Endothelial cell of umbilical vein (primary cell): Measurements from ENCODE around the gene MYO9A. TPM values are rescaled to one million over a fixed set of nuclear protein-coding genes. Genes with fewer than 3 reads are reported as not detected.

ENCODE experiments used
- BruUV-seq: library from RNA; stranded (reverse); fragments of 400-500 nt; replicated peaks from 2 replicates; lab custom pipeline; 2021; lab: Mats Ljungman, UMichigan
- CTCF ChIA-PET: fragments of 300-600, 350-600 bp; sonication (Branson Sonifier 250); formaldehyde crosslinking; loops from one replicate; lab custom pipeline; 2021; ENCODE audit warnings: antibody characterized with exemption, inconsistent platforms; lab: Charles Lee
- POLR2A ChIA-PET: fragments of 300-600, 350-600 bp; sonication (Branson Sonifier 250); formaldehyde crosslinking; loops from one replicate; lab custom pipeline; 2021; ENCODE audit warnings: antibody characterized with exemption, inconsistent platforms; lab: Charles Lee
- DNase-seq: peaks from one replicate; pipeline ENCODE4 v3.0.0-alpha.2; 2011; ENCODE audit warnings: low read depth, low spot score
- FAIRE-seq: peaks from 2 replicates; lab custom pipeline; 2011; peaks lifted over from hg19 to GRCh38; lab: Jason Lieb, UNC
- H2AFZ ChIP-seq: 2 replicates; pipeline ENCODE4 v1.6.0; 2012; ENCODE audit warnings: low read depth, low read length, control low read depth, inconsistent platforms
- H3K27ac ChIP-seq: 2 replicates; pipeline ENCODE4 v1.5.1; 2011; ENCODE audit warnings: low read depth, mild to moderate bottlenecking, control low read depth, low read length, moderate library complexity; ENCODE audit not compliant: insufficient read depth
- H3K27me3 ChIP-seq, 2 experiments: 2 replicates each; pipeline versions ENCODE4 v1.6.0 to v1.6.1; 2011; ENCODE audit warnings: low read length in 2 of 2, mixed read lengths in 1 of 2; ENCODE audit not compliant: control insufficient read depth in 2 of 2, insufficient read depth in 2 of 2
- H3K36me3 ChIP-seq, 2 experiments: 2 replicates in 1 of 2; 3 replicates in 1 of 2; pipeline ENCODE4 v1.5.1; 2011; ENCODE audit warnings: low read length in 2 of 2, mild to moderate bottlenecking in 1 of 2, moderate library complexity in 1 of 2; ENCODE audit not compliant: control insufficient read depth in 2 of 2, insufficient read depth in 2 of 2; ENCODE audit errors: extremely low read depth in 1 of 2
- H3K4me1 ChIP-seq: 3 replicates; pipeline ENCODE4 v1.5.1; 2011; ENCODE audit warnings: mild to moderate bottlenecking, low read length; ENCODE audit not compliant: control insufficient read depth, insufficient read depth; ENCODE audit errors: extremely low read depth
- H3K4me2 ChIP-seq: 2 replicates; pipeline ENCODE4 v1.6.1; 2011; ENCODE audit warnings: low read length, control low read depth, mixed read lengths; ENCODE audit not compliant: insufficient read depth
- H3K4me3 ChIP-seq, 3 experiments: fragments of 200-600 bp in 1 of 3; sonication (generic), shearing (Covaris generic) in 1 of 3; replicated peaks in 1 of 3; 2 replicates each; pipeline ENCODE4 v1.5.1; 2011 to 2016; ENCODE audit warnings: control low read depth in 3 of 3, low read length in 3 of 3, mild to moderate bottlenecking in 2 of 3, inconsistent platforms in 1 of 3, low read depth in 1 of 3, moderate library complexity in 1 of 3; ENCODE audit not compliant: insufficient read depth in 1 of 3
- H3K79me2 ChIP-seq: 2 replicates; pipeline ENCODE4 v1.6.0; 2012; ENCODE audit warnings: low read length, inconsistent platforms; ENCODE audit not compliant: control insufficient read depth, insufficient read depth
- H3K9ac ChIP-seq: replicated peaks from 2 replicates; pipeline ENCODE3; 2011; ENCODE audit warnings: low read length, control low read depth; ENCODE audit not compliant: insufficient read depth; ENCODE audit errors: extremely low read depth
- H3K9me1 ChIP-seq: replicated peaks from 3 replicates; pipeline ENCODE4 v1.6.0; 2011; ENCODE audit warnings: mild to moderate bottlenecking, low read length; ENCODE audit not compliant: control insufficient read depth, insufficient read depth; ENCODE audit errors: extremely low read depth
- H3K9me3 ChIP-seq: replicated peaks from 2 replicates; pipeline ENCODE4 v1.5.1; 2012; ENCODE audit warnings: low read length, inconsistent platforms; ENCODE audit not compliant: control insufficient read depth, insufficient read depth
- H4K20me1 ChIP-seq: replicated peaks from 2 replicates; pipeline ENCODE3; 2011; ENCODE audit warnings: mild to moderate bottlenecking, low read length; ENCODE audit not compliant: control insufficient read depth, insufficient read depth; ENCODE audit errors: extremely low read depth
- CTCF ChIP-seq, 2 donors: IDR thresholded peaks; 1 replicate in 1 of 2; 2 replicates in 1 of 2; pipeline ENCODE4 v1.5.1; 2011; ENCODE audit warnings: low read length in 2 of 2, mild to moderate bottlenecking in 2 of 2, moderate library complexity in 2 of 2, control low read depth in 1 of 2, inconsistent platforms in 1 of 2, low read depth in 1 of 2; ENCODE audit not compliant: insufficient read depth in 1 of 2; ENCODE audit errors: extremely low read depth in 1 of 2
- EZH2 ChIP-seq: IDR thresholded peaks from 2 replicates; pipeline ENCODE4 v1.6.1; 2012; ENCODE audit warnings: borderline replicate concordance, low read depth, mild to moderate bottlenecking, moderate library complexity, low read length, inconsistent platforms; ENCODE audit not compliant: severe bottlenecking
- FOS ChIP-seq: IDR thresholded peaks from 2 replicates; pipeline ENCODE4 v1.6.1; 2011; ENCODE audit warnings: mild to moderate bottlenecking, low read length, moderate library complexity, borderline replicate concordance; ENCODE audit not compliant: insufficient read depth
- GATA2 ChIP-seq: IDR thresholded peaks from 2 replicates; pipeline ENCODE4 v1.7.0; 2011; ENCODE audit warnings: low read depth, mild to moderate bottlenecking, moderate library complexity, mixed read lengths, low read length; ENCODE audit not compliant: insufficient read length, insufficient read depth
- JUN ChIP-seq: IDR thresholded peaks from 2 replicates; pipeline ENCODE4 v1.6.1; 2011; ENCODE audit warnings: borderline replicate concordance, low read depth; ENCODE audit not compliant: insufficient read length, insufficient read depth
- MAX ChIP-seq: IDR thresholded peaks from 2 replicates; pipeline ENCODE4 v1.6.1; 2011; ENCODE audit not compliant: insufficient read depth, insufficient read length
- MYC ChIP-seq: IDR thresholded peaks from one replicate; pipeline ENCODE4 v1.6.1; 2011; ENCODE audit warnings: mild to moderate bottlenecking, low read depth, low read length
- POLR2A ChIP-seq: IDR thresholded peaks from 2 replicates; pipeline ENCODE4 v1.6.1; 2012; ENCODE audit warnings: low read depth, mild to moderate bottlenecking, control low read depth, low read length
- POLR2AphosphoS5 ChIP-seq: IDR thresholded peaks from 2 replicates; pipeline ENCODE4 v1.6.1; 2012; ENCODE audit warnings: low read depth, mild to moderate bottlenecking, control low read depth, low read length, moderate library complexity; ENCODE audit not compliant: insufficient read depth
- dilution Hi-C: fragments of 300-500 bp; cut with MboI; formaldehyde crosslinking; loops from one replicate; pipeline ENCODE4 v1.15.0; 2019; ENCODE audit warnings: low sequenced_read_pairs; ENCODE audit not compliant: extremely low pct_ligation_motif_present
- intact Hi-C: fragments of 100-400 bp; cut with micrococcal nuclease; formaldehyde crosslinking; loops from one replicate; pipeline ENCODE4 v1.10.0; 2022
- polyA plus RNA-seq, 4 experiments: library from polyadenylated mRNA; depleted of rRNA in 3 of 4; stranded (reverse) in 3 of 4; unstranded in 1 of 4; fragments of >200 nt; gene quantifications; 2 replicates each; pipeline versions ENCODE4 v1.2.1 to v1.2.3, GENCODE V29; 2011 to 2012; ENCODE audit warnings: missing spikeins in 1 of 4
- total RNA-seq: library from RNA; stranded (reverse); gene quantifications from 2 replicates; pipeline ENCODE4 v1.2.3, GENCODE V29; 2021

MYO9A gene
- total and polyA plus RNA-seq, 2 donors (not counting 3 experiments of a cell fraction or from before 2014, with no cell fraction given) = 6.4 to 30.3 TPM

GRCh38 chr15:72161361-72162132 is 43.6 kb upstream of the MYO9A start:
- no peak overlapping the region for H3K4me2 ChIP-seq
- H3K9me1 ChIP-seq = no peaks in the 10 kb centered on the region
- no peak overlapping the region for H2AFZ ChIP-seq
- no peak overlapping the region for H3K4me3 ChIP-seq
- ChIA-PET CTCF (interaction anchor here (0.7 kb wide), 1 partner anchor 418 kb away, joined by 3 read pairs; no protein-coding TSS in a partner anchor), POLR2A (no interaction called here)
- no peaks in the 10 kb centered on the region for H3K79me2 ChIP-seq
- peaks cover 0 to 3% of the 10 kb centered on the region in 2 experiments for H3K27me3 ChIP-seq
- no peaks in the 10 kb centered on the region for H3K9me3 ChIP-seq
- intact Hi-C loops (no loop called here), dilution Hi-C loops (no loop called here)
- no peak overlapping the region for H3K9ac ChIP-seq
- H4K20me1 ChIP-seq = no peaks in the 10 kb centered on the region
- BruUV-seq = no TSS peak
- FAIRE-seq (no peak), DNase-seq (no peak)
- H3K4me1 ChIP-seq = no peaks in the 10 kb centered on the region
- H3K27ac ChIP-seq = no peak overlapping the region
- TF ChIP-seq JUN = no peak
- no peak for TF ChIP-seq MYC
- no peaks in the 10 kb centered on the region for H3K36me3 ChIP-seq

- CTCF ChIA-PET = no interaction called here
- H3K9me1 ChIP-seq = no peaks in the 10 kb centered on the region
These were observed 42.8 kb upstream of the MYO9A start for GRCh38 chr15:72160696-72161245.

More at GRCh38 chr15:72160696-72161245, 42.8 kb upstream of the MYO9A start:
- Histone ChIP-seq H3K27me3 (peaks cover 0 to 3% of the 10 kb centered on the region in 2 experiments), H3K9ac (no peak overlapping the region), H4K20me1 (no peaks in the 10 kb centered on the region), H3K36me3 (no peaks in the 10 kb centered on the region), H3K9me3 (no peaks in the 10 kb centered on the region), H3K4me2 (no peak overlapping the region), H3K4me3 (no peak overlapping the region), H3K4me1 (peaks cover 2% of the 10 kb centered on the region), H3K79me2 (no peaks in the 10 kb centered on the region), H3K27ac (no peak overlapping the region), H2AFZ (no peak overlapping the region)
- no peak for DNase-seq
- POLR2A ChIA-PET = no interaction called here
- intact Hi-C loops = no loop called here
- no TSS peak for BruUV-seq
- TF ChIP-seq GATA2 (no peak), CTCF (IDR thresholded peaks at IDR 0.05; ENCODE audit: extremely low read depth in 1 of 2, insufficient read depth in 1 of 2, low read depth in 1 of 2, low read length in 2 of 2) (no peak), POLR2AphosphoS5 (no peak), JUN (no peak), FOS (no peak), MYC (no peak), EZH2 (no peak), POLR2A (no peak), MAX (no peak)
- no peak for FAIRE-seq
- dilution Hi-C loops = no loop called here
